T47D (cell line): ENCODE data around the gene NIP7.

Experiments
- DNase-seq, 2 experiments: peaks; one replicate each; pipeline versions ENCODE4 v3.0.0 to v3.0.0-alpha.2; 2011 to 2012; ENCODE audit warnings: low read depth in 1 of 2, low spot score in 1 of 2
- JUND ChIP-seq: IDR thresholded peaks from 2 replicates; pipeline ENCODE4 v1.6.1; 2012; ENCODE audit warnings: low read depth
- in situ Hi-C: cut with HindIII; loops from 2 replicates; pipeline ENCODE4 v1.10.0; 2016; ENCODE audit warnings: low sequenced_read_pairs, low pct_unique_long_range_greater_than_20kb

Gene NIP7

GRCh38 chr16:69310653-69311532 lies 28.7 kb upstream of the NIP7 start, which contains the start of gene VPS4A:
TSS of gene VPS4A (plus strand) at chr16:69311350. CDS start at chr16:69311512, 162 bp downstream.
- no peak for TF ChIP-seq JUND
- DNase-seq: peak; percentile 91 to 96
- in situ Hi-C loops: no loop called here

GRCh38 chr16:69311533-69312387 lies 27.8 kb upstream of the NIP7 start:
- in situ Hi-C loops: no loop called here
- DNase-seq: peak in 1 of 2 experiments; percentile 43
- no peak for TF ChIP-seq JUND

- no peak for DNase-seq
- in situ Hi-C loops: no loop called here
- no peak for TF ChIP-seq JUND
These were observed 26.1 kb upstream of the NIP7 start for GRCh38 chr16:69313469-69313868.

DNA sequence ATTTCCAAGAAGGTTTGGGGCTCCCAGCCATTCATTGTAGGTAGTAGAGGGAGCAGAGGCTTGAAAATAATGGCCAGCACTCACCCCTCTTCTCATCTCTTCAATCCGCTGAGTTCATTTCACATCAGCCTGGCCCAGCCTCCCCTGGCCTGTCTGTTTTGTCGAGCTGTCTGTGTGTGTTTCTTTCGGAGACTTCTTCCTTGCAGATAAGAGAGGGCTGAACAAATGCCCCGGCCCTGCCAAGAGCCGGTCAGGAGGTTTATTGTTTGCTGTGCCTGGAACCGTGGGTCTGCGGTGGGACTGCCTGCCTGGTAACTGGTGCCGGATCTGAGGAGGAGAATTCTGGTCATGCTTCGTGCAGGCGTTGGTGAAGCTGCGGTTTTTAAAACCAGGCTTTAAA lies 25.0 kb upstream of the NIP7 start:
- DNase-seq: no peak
- TF ChIP-seq JUND: no peak
- in situ Hi-C loops: no loop called here

GRCh38 chr16:69315486-69316311 lies 23.9 kb upstream of the NIP7 start:
- DNase-seq: no peak
- in situ Hi-C loops: no loop called here
- no peak for TF ChIP-seq JUND

DNA sequence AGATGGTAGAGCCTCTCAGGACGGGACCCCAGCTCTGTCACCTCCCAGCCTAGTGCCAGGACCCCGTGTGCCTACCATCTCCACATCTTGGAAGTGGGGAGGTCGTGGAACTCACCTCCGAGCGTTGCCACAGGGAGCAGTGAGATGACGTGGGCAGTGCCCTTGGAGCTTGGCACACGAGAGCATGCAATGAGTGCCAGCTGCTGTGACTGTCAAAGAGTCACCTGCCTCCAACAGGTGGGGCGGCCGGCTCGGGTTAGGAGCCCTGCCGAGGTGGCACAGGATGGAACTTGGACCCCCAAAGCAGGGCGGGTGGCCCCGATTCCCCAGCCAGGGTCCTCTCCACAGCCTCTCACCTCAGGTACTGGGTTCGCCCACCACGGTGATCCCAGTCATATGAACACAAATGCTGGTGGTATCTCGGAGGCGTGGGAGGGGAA lies 23.0 kb upstream of the NIP7 start:
- no peak for DNase-seq
- TF ChIP-seq JUND: no peak
- in situ Hi-C loops: no loop called here

DNA sequence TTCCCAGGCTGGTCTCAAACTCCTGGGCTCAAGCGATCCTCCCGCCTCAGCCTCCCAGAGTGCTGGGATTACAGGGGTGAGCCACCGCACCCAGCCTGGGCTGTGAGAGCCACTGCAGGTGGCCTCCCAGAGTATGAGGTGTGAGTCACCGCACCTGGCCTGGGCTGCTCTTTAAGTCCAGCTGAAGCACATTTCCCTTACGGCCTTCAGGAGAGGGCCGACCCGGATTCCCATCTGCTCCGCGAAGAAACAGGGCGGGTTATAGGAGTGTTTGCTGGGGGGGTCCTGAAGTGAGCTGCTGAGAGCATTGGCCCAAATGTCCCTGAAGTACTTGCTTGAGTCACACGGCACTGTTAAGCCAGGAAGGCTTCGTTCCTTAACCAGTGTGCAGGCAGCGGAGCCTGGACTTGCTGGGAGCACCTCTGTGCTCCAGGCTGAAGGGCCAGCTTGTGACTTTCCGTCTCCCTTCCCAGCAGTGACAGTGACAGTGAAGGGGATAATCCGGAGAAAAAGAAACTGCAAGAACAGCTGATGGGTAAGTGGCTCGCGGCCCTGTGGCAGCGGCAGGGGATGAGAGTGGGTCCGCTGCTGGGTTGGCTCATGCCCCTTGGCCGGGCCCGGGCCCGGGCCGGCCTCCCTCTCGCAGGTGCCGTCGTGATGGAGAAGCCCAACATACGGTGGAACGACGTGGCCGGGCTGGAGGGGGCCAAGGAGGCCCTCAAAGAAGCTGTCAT lies 21.2 kb upstream of the NIP7 start:
- TF ChIP-seq JUND: no peak
- in situ Hi-C loops: no loop called here
- DNase-seq: no peak

GRCh38 chr16:69318911-69319289 lies 20.7 kb upstream of the NIP7 start:
- in situ Hi-C loops: no loop called here
- DNase-seq: no peak
- no peak for TF ChIP-seq JUND

DNA sequence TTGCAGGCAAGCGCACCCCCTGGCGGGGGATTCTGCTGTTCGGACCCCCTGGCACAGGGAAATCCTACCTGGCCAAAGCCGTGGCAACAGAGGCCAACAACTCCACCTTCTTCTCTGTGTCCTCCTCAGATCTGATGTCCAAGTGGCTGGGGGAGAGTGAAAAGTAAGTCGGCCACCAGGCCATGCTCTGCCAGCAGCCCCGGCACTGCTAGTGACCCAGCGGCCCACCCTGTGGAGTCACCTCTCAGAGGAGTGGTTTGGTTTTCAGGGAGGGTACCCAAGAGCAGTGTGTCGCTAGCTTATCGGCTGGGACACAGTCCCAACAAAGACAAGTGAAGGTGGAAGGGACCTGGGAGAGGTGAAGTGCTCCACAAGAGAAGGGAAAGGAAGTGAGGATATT lies 20.2 kb upstream of the NIP7 start:
- in situ Hi-C loops: no loop called here
- no peak for TF ChIP-seq JUND

DNA sequence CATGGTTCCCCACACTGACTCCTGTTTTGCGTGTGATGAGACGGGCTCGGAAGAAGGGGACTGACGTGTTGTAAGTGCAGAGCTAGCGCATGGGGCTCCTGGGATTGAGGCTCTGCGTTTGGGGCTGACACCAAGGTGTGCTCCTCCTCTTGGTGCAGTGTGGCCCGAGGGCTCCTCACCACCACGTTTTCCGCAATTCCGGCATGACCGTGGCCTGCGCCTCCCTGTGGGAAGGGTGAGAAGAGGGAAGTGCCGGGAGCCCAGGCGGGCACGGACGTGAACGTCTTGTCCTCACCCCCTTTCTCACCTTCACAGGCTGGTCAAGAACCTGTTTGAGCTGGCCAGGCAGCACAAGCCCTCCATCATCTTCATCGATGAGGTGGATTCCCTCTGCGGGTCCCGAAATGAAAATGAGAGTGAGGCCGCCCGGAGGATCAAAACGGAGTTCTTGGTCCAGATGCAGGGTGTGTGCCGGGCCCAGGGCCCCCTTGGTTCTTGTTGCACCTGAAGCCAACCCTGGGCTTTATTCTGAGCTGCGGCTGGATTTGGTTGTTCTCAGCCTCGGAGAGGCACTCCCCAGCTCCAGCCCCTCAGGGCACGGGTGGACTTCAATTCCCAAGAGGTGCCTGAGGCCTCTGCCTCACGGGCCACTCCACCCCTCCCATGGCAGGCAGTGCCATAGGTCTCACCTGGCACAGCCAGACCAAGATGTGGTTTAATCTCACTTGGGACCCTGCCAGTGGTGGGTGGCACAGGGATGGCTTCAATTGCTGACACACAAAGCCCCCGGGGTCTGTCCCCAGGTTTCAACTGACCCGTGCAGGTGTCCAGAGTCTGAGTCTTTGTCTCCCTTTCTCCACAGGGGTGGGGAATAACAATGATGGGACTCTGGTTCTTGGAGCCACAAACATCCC lies 19.5 kb upstream of the NIP7 start:
- no peak for DNase-seq
- in situ Hi-C loops: no loop called here
- TF ChIP-seq JUND: no peak

More for the DNA sequence above, 20.2 kb upstream of the NIP7 start:
- no peak for DNase-seq

DNA sequence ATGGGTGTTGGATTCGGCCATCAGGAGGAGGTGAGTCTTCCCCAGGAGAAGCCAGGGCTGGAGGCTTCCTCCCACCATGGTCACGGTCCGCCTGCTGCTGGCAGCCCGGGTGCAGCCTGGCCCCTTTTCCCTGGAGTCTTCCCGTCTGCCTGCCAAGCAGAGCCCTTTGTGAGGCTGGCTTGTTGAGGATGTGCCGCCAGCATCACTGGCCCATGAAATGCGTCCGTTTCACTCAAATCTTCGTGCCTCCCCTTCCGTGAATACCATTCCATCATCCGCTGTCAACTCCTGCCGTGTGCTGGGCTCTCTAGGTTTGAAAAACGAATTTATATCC lies 18.9 kb upstream of the NIP7 start:
- in situ Hi-C loops: no loop called here
- no peak for DNase-seq
- TF ChIP-seq JUND: no peak
